Esophagus squamous epithelium (tissue), 4 donors: ENCODE data around the gene ADAMTSL1.

ENCODE experiments used
- CTCF ChIP-seq, 6 experiments: fragments of 450-650 bp in 4 of 6; fragments of 200-600 bp in 2 of 6; sonication (generic) in 2 of 6; IDR thresholded peaks; one replicate each; pipeline ENCODE4 v1.5.1; 2016 to 2019; ENCODE audit warnings: antibody characterized with exemption in 6 of 6, mild to moderate bottlenecking in 4 of 6, moderate library complexity in 4 of 6
- POLR2A ChIP-seq, 4 donors: fragments of 450-650 bp; IDR thresholded peaks; one replicate each; pipeline ENCODE4 v1.6.1; 2017; ENCODE audit warnings: antibody characterized with exemption in 4 of 4, mild to moderate bottlenecking in 4 of 4, moderate library complexity in 3 of 4

GRCh38 chr9:18684593-18685317 is 210.8 kb downstream of the ADAMTSL1 start:
- no peak for TF ChIP-seq POLR2A (IDR thresholded peaks at IDR 0.05)
- TF ChIP-seq CTCF (IDR thresholded peaks at IDR 0.05) = no peak
